Glomerular endothelial cell (primary cell): ENCODE measurements around the gene ACTN4. TPM values are rescaled to one million over a fixed set of nuclear protein-coding genes. Genes with fewer than 3 reads are reported as not detected.

Experiments
- DNase-seq: peaks from one replicate; pipeline ENCODE4 v3.0.0-alpha.2; 2011; ENCODE audit warnings: low read depth, low spot score; ENCODE audit errors: extremely low read depth
- total RNA-seq: library from RNA; depleted of rRNA; stranded (reverse); fragments of >200 nt; gene quantifications from 2 replicates; pipeline ENCODE4 v1.2.3, GENCODE V29; 2015

The ACTN4 gene
- total RNA-seq, 1 donor from 2014 or later, result 882 TPM

DNA sequence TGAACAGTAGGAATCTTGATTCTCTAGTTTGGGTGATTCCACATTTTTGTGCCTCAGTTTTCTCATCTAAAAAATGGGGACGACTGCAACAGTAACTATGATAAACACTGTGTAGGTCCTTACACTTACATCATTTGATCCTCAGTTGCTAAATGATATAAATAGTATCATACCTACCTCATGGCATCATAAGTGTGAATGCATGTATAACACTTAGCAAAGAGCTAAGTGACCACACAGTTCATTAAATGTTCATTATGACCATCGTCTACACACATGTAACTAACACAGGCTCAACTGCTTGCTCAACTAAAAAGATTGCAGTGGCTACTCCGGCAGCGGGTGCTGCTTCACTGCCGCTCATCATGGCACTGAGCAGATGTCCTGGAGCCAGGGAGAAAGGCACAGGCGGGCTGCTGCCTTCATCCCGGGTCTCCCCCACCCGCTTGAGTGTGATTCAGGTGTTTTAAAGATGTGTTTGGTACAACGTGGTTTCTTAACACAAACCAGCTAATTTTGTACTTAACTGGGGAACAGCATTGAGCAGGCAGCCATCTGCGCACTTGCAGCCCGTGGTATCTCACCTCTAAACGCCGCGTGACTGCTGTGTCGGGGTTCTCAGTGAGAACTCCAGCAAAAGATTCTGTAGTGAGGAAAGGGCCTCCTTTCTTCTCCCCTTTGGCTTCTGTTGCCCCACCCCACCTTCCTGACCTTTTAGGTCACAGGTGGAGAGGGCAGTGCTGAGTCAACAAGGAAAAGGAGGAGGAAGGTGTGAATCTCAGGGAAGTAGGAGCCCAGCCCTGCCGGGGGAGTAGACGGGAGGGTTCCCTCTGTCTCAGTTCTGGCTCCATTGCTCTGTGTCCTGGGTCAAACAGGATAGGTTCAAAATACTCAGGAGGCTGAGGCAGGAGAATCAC is 11.7 kb upstream of the ACTN4 start:
- no peak for DNase-seq

DNA sequence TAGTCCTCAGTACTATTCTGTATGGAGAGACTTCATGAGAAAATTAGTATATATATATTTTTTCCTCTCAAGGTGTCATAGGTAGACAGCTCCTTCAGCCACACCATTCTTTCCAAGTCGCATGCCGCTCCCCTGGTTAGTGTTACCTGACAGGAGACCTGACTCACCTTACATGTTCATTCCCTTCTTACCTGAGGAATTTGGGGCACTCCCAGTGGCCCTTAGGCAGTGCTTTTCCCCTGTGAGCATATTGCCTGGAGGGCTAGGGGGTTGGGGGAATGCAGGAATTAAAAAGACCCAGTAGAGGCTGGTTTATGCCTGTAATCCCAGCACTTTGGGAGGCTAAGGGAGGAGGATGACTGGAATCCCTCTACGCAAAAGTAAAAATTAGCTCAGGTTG is 9.0 kb upstream of the ACTN4 start:
- no peak for DNase-seq

DNA sequence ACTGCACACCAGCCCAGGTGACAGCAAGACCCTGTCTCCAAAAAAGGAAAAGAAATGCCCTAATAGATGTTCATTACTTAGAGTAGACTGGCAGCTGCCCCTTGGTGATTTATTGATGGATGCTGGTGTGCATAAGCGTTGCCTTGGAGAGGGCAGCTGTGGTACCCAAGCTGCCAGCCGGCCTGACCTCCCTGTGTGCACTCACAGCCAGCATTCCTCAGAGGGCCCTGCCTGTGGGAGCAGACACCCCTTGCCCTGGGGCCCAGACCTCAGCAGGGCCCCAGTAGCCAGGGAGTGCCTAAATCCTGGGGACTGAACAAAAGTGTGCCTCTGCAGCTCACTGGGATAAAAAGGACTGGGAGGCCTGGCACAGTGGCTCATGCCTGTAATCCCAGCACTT is 7.8 kb upstream of the ACTN4 start:
- DNase-seq, result no peak

DNA sequence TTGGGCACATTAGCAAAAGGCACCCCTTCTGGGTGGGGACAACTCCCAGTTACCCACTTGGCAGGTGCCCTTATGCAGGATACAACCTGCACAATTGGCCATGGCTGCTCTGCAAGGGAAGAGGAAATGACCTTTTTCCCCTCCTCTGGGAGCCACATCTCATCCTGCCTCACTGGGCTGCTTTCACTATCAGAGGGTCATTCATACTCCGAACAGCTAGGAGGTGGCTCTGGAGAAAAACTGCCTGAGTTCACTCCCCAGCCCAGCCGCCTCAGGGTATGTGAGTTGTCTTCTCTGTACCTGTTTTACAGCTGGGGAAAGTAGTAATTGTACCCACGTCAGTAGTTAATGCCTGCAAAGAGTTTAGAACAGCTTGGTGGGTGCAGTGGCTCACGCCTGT is 7.1 kb upstream of the ACTN4 start:
- DNase-seq, result no peak

DNA sequence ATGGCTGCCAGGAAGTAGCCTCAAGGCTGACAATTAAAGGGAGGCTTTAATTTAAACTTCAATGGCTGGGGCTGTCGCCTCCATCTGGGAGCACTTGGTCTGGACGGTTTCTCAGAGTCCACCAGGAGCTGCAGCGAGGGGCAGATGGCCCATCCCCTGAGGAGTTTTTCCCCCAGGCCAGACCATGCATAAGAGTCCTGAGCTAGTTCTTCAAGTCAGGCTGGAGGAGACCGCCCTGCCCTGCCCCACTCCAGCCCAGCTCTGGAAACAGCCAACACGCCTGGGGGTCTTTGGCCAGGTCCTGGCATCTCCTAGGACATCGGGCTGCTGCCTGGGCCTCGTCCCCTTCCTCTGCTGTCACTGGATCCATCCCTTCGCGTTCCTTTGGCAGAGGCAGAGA is 5.3 kb upstream of the ACTN4 start:
- no peak for DNase-seq

DNA sequence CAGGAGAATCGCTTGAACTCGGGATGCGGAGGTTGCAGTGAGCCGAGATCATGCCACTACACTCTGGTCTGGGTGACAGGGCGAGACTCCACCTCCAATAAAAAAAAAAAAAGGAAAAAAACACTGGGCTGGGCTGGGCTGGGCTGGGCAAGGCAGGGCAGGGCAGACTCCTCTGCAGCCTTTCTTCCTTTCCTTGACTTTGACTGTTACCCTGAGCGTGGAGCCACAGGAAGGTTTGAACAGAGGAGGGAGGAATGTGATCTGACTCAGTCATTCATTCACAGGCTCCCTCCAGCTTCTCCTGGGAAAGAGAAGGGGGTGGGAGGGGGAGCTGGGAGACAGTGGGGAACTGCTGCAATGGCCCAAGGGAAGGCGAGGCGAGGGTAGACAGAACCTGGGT is 2.7 kb upstream of the ACTN4 start:
- no peak for DNase-seq

DNA sequence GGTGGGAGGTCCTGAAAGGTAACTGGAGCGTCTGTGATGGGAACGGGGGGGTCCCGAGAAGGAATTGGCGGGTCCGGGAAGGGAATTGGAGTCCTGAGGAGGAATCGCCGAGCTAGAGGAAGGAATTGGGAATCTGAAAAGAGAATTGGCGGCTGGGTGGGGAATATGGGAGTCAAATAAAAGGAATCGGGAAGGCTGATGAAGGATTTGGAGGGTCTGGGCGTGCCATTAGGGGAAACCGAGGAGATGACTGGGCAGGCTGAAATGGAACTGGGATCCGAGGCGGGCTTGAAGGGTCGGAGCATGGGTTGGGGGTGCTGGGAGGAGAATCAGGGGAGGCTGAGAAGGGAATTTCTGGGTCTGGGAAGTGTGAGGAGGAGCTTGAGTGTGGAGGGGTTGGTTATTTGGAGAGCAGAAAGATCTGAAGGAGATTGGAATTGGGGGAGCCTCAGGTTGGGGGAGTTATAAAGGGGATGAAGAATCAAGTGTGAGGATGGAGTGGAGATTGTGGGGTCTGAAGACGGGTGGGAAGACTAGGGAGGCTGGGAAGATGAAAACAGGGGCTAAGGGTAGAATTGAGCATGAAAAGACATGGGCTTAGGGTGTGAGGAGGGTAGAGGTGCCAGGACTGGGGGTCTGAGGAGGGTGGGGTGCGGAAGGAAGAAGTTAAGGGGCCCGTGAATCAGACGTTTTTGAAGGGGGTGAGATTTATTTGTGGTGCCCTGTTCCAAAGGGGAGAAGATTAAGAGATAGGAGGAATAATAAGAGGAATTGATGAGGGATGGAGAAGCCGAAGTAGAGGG is 718 bp downstream of the ACTN4 start:
- DNase-seq, result no peak

DNA sequence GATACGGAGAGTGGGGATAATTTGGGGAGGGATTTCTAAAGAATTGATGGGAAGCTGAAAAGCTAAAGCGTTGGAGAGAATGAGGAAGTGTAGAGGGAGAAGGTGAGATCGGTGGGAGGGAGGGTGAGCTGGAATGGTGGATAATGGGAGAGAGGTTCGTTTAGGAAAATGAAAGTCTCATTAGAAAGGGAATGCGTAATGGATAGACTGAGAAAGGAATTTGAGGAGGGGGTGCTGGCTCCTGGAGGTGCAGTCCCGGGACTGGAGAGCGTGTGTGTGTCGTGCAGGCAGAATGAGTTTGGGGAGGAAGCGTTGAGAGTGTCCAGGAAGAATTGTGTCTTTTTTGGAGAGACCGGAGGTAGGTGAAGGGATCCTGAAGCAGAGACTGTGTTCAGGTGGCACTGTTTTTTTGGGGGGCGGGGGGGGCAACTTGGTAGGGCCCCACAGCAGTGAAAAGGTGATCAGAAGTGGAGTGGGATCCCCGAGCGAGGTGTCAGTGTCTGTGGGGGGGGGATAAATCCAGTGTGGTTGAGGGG is 1.4 kb downstream of the ACTN4 start:
- no peak for DNase-seq

DNA sequence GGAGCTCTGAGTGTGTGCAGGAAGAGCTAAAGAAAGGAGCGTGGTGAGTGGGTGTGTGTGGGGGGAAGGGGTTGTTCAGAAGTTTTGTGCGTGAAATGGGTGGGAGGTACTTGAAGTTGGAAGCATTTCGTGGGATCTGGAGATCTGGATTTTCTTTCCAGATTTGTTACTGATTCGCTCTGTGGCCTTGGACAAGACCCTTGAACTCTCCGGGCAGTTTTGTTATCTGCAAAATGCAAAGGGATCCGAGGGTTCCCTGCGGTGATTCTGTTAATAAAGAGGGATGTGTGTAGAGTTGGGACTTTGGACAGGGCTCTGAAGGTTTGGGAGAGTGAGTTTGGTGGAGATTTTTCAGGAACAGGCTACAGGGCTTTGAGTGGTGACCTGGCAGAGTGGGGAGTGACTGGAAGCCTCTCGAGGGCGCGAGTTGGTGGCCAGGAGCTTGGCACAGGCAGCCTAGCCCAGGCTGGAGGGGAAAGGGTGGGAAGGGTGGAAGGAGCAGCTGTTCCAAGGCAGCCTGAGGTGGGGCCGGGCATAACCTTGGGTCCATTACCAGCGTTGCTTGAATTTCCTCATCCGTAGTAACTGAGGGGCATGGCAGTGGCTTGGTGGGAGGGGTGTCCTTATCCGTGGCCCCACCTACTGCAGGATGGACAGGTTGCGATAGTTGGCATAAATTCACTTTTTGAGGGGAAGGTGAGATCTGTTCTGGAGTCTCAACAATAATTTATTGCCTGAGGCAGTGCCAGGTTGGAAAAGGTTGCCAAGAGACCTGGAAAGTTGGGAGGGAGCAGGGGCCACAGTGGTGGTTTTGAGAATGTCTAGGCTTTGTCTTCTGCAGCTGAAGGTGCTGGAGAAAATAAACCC is 2.1 kb downstream of the ACTN4 start:
- DNase-seq, result no peak

DNA sequence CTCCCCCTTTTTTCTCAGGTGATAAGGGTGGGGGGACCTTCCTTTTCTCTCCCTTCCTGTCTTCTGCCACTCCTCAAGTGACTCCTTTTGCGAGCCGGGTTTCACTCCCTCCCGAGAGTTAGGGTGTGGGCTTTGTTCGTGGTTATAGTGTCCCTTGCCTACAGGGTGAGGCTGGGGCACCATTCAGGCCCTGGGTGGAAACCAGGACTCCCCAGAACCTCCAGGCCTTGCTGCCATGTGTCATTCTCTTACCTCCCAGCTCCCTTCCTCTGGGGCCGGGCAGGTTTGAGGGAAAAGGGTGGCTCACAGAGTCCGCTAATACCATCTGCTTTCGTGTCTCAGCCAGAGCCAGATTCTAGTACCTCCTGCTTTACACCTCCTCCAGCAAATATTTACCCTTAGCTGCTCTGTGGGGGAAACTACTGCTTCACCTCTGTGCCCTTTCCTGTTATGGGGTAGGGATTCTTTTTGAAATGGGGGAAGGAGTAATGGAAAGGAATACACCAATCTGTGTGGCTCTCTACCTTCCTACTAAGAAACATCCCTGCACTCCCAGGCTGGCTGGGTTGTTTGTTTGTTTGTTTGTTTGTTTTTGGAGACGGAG is 2.8 kb downstream of the ACTN4 start:
- DNase-seq, result no peak

DNA sequence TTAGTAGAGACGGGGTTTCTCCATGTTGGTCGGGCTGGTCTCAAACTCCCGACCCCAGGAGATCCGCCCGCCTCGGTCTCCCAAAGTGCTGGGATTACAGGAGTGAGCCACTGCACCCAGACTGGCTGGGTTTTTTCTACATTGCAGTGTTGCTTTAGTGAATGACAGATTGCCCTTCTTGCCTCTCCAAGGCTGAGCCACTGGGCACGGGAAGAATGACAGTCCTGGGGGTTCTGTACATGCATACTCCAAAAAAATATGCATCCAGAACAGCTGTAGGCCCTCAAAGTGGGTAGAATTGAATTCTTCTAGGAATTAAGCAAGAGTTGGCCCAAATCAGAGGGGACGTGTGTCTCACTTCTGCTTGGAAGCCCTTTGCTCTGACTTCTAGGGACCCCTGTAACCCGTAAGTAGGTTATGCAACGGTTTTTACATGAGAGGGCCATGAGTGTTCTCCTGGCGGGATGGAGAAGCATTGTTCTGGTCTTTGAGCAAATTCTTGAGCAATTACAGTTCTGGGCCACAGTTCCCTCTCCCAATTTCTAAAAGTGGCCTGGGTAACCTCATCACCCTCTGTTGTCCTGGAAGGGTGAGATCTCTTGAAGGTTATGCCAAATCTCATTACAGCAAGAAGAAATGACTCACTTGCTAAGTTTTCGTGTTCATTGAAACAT is 3.6 kb downstream of the ACTN4 start:
- DNase-seq, result no peak

DNA sequence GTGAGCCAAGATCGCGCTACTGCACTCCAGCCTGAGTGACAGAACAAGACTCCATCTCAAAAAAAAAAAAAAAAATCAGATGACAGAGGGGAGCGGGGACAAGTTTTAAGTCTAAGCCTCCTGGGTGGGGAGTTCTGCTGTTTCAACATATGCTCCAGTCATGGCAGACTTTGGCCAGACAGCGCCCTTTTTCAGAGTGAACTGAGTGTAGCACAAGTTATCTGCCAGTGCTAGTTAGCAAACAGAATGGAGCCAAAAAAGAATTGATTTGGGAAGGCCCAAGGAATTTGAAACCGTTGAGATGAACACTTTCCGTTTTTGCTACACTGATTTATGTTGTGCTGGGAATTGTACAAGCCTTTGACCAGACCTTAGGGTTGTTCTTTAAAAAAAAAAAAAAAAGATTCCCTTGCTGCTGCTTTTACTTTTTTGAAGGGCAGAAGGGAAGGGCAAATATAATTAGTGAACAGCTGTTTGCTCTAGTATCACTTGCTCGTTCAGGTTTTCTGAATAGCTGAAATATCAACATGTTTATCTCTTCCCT is 5.7 kb downstream of the ACTN4 start:
- no peak for DNase-seq

DNA sequence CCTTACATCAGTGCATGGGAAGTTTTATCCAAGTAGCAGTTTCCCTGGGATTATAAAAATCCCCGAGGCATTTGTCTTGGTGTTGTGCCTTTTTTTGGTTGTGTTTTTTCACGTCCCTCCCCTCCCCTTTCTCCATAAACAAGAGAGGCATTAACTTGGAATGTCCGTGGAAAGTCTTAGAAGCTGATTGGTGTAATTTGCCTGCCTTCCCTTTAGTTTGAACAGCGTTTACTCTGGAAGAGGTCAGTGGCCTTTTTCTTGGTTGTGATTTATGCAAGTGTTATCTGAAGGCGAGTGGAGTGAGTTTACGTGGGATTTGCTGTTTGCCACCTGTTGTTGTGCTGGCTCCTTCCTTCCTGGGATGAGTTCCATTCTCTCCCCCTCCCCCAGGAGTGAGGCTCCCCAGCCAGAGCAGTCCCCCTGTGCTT is 7.2 kb downstream of the ACTN4 start:
- DNase-seq, result no peak

DNA sequence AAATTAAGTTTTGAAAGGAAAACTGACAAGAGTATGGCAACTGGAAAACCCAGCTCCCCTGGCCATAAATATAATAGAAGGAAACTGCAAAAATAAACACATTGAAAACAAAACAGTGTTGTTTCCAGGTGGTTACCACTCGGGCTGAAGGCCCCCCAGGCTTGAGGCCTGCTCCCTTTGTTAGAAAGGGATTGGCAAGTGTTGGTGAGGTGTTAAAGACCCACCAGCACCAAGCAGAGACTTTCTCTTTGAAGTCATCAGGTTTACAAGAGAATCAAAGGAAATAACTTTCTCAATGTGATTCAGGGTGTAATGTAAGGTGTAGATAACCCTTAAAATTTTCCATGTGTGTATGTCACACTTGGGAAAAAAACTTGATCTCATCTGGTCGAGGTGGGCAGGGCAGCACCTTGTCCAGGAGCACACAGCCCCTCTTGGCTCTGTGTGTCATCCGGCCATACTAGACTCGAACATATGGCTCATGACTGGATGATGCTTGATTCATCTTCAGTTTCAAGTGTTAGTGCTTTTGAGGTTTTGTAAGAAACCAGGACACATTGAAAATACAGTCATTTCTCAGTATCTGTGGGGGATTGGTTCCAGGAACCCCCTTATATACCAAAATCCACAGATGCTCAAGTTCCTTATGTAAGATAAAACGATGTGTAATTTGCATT is 7.8 kb downstream of the ACTN4 start:
- no peak for DNase-seq

DNA sequence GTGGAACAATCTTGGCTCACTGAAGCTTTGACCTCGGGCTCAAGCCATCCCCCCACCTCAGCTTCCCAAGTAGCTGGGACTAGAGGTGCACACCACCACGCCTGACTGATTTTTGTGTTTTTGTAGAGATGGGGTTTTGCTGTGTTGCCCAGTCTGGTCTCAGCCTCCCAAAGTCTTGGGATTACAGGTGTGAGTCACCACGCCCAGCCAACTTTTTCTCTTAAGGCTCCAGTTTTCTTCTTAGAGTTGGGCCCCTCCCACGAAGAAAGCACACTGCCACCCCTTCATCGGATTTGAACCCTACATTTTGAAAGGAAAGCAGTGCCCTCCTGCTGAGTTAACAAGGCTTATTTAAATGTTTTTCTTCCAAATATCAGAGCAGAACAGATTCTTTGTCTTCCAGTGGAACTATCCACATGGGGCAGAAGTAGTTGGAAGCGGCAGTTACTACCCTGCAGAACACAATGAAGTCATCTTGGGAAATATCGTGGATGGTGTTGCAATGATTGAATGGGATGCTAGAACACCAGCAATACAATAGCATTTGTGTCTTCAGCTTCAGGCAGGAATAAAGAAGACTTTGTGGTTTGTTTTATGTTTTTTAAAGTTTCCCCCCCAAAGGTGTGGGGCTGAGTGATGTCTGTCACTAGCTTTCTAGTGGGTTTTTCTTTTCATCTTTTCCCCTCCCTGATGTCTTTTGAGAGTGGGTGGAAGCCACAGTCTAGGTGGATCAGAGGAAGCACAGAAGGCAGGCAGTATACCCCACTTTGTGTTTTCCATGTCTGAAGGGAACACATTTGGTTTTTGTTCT is 8.9 kb downstream of the ACTN4 start:
- DNase-seq, result no peak

DNA sequence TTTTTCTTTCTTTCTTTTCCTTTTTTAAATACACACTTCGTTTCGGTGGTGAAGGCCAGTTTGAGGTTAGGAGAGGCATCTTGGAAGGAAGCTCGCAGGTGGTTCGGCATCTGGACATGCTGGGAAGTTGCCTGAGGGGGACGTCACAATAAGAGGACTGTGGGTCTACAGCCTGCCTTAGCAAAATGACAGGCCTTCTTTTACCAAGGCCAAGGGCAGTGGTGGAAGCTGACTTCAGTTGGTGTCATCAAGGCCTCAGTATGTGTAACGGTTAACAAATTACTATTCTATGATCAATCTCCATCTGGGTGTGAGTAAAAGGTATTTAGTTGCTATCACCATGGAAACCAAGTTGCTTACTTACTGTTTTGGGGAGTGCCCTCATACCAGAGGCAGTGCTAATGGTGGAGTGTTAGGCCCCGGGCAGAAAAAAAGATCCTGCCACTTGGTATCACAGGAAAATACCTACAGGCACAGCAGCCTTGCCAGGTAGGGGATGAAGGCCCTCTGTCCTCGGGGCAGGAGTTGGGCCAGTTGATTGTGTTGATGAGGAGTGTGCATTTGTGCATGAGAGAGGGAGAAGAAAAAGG is 10.3 kb downstream of the ACTN4 start:
- DNase-seq, result no peak

DNA sequence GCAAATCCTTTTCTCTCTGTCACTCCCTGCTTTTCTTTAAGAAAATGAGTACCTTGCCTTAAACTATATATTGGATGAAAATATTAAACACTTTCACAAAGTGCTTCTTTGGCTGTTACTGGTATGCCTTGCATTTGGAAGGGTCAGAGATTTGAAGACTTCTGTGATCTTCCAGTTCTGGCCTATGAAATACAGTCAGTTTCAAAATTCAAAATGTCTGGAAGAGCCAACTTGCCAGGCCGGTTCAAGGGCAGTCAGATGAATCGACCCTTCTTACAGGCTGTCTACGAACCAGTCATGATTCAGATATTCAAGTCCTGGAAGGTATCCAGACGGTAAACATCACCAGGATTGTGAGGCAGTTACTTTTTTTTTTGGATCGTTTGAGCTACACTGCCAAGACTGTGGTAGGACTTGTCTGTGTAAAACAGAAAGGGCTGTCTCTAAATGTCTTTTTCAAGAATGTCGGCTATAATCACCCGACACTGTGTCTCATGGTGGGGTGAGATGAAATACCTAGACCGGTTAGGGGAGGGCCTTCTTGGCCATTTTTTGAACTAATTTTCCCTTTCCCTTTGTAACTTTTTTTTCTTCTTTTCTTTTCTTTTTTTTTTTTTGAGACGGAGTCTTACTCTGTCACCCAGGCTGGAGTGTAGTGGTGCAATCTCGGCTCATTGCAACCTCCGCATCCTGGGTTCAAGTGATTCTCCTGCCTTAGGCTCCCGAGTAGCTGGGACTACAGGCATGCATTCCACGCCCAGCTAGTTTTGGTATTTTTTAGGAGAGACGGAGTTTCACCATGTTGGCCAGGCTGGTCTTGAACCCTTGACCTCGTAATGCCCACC is 11.2 kb downstream of the ACTN4 start:
- DNase-seq, result peak; percentile 94
